H1 (cell line): ENCODE results near the gene INF2. TPM values are rescaled to one million over a fixed set of nuclear protein-coding genes. Genes with fewer than 3 reads are reported as not detected.

ENCODE experiments used
- CTCF ChIA-PET: fragments of 300-600 bp; sonication (Branson Sonifier 250); formaldehyde crosslinking; loops from one replicate; lab custom pipeline; 2021; ENCODE audit not compliant: partially characterized antibody; lab: Charles Lee
- POLR2A ChIA-PET: fragments of 300-600 bp; sonication (Branson Sonifier 250); formaldehyde crosslinking; loops from one replicate; lab custom pipeline; 2021; ENCODE audit warnings: inconsistent platforms; ENCODE audit not compliant: partially characterized antibody; lab: Charles Lee
- DNase-seq, 2 experiments: peaks; one replicate each; pipeline versions ENCODE4 v3.0.0 to v3.0.0-alpha.2; 2010 to 2022; ENCODE audit warnings: low spot score in 2 of 2, low read depth in 1 of 2, mixed read lengths in 1 of 2
- FAIRE-seq: peaks from 2 replicates; lab custom pipeline; 2011; peaks lifted over from hg19 to GRCh38; lab: Jason Lieb, UNC
- H2AFZ ChIP-seq: 2 replicates; pipeline ENCODE4 v1.8.1; 2012; ENCODE audit warnings: low read length, inconsistent platforms
- H2AK5ac ChIP-seq: 2 replicates; pipeline ENCODE4 v1.6.1; 2013; ENCODE audit warnings: low read depth, low read length
- H2BK120ac ChIP-seq: replicated peaks from 2 replicates; pipeline ENCODE3; 2013; ENCODE audit warnings: low read depth, low read length, inconsistent platforms
- H2BK12ac ChIP-seq: 2 replicates; pipeline ENCODE4 v1.6.1; 2013; ENCODE audit warnings: low read depth, low read length
- H2BK15ac ChIP-seq: 2 replicates; pipeline ENCODE4 v1.6.1; 2013; ENCODE audit warnings: low read length
- H2BK20ac ChIP-seq: 2 replicates; pipeline ENCODE4 v1.6.1; 2013; ENCODE audit warnings: low read length
- H2BK5ac ChIP-seq: 2 replicates; pipeline ENCODE4 v1.6.1; 2013; ENCODE audit warnings: low read depth, low read length
- H3K14ac ChIP-seq: 2 replicates; pipeline ENCODE4 v1.6.1; 2013; ENCODE audit warnings: inconsistent platforms; ENCODE audit not compliant: insufficient read length
- H3K18ac ChIP-seq: 2 replicates; pipeline ENCODE4 v1.6.1; 2013; ENCODE audit warnings: low read length; ENCODE audit errors: extremely low read depth
- H3K23ac ChIP-seq: 2 replicates; pipeline ENCODE4 v1.6.1; 2013; ENCODE audit warnings: inconsistent platforms; ENCODE audit not compliant: insufficient read length
- H3K23me2 ChIP-seq: 2 replicates; pipeline ENCODE4 v1.6.1; 2013; ENCODE audit warnings: low read depth, low read length
- H3K27ac ChIP-seq: 2 replicates; pipeline ENCODE4 v1.6.1; 2011; ENCODE audit warnings: low read depth, low read length, inconsistent platforms
- H3K27me3 ChIP-seq, 4 experiments: replicated peaks in 1 of 4; 1 replicate in 1 of 4; 2 replicates in 3 of 4; pipeline versions ENCODE4 v1.6.1 to v1.8.1; 2011 to 2013; ENCODE audit warnings: low read length in 3 of 4, mild to moderate bottlenecking in 3 of 4, inconsistent platforms in 2 of 4, mixed read lengths in 2 of 4, moderate library complexity in 1 of 4; ENCODE audit not compliant: control insufficient read depth in 3 of 4, insufficient read depth in 3 of 4; ENCODE audit errors: extremely low read depth in 1 of 4
- H3K36me3 ChIP-seq, 4 experiments: 2 replicates each; pipeline versions ENCODE4 v1.6.1 to v1.8.1; 2011 to 2013; ENCODE audit warnings: mild to moderate bottlenecking in 4 of 4, low read length in 3 of 4, moderate library complexity in 2 of 4, control low read depth in 1 of 4, inconsistent platforms in 1 of 4; ENCODE audit not compliant: insufficient read depth in 4 of 4, control insufficient read depth in 2 of 4
- H3K4ac ChIP-seq: replicated peaks from 2 replicates; pipeline ENCODE3; 2013; ENCODE audit warnings: low read length, low read depth, mixed read lengths, inconsistent platforms; ENCODE audit not compliant: insufficient read length
- H3K4me1 ChIP-seq, 4 experiments: replicated peaks in 1 of 4; 1 replicate in 1 of 4; 2 replicates in 3 of 4; pipeline versions ENCODE4 v1.6.1 to v1.8.1; 2011 to 2013; ENCODE audit warnings: low read length in 3 of 4, inconsistent platforms in 2 of 4, mixed read lengths in 1 of 4; ENCODE audit not compliant: insufficient read depth in 4 of 4, control insufficient read depth in 3 of 4
- H3K4me2 ChIP-seq, 2 experiments: 2 replicates each; pipeline versions ENCODE4 v1.6.1 to v1.8.1; 2011 to 2013; ENCODE audit warnings: low read depth in 2 of 2, low read length in 2 of 2, control low read depth in 1 of 2, inconsistent platforms in 1 of 2, mild to moderate bottlenecking in 1 of 2; ENCODE audit not compliant: insufficient read depth in 1 of 2
- H3K4me3 ChIP-seq, 4 experiments: fragments of 200-600, 300-600 bp in 1 of 4; sonication (generic), shearing (Covaris generic), sonication (Bioruptor Twin) in 1 of 4; 2 replicates each; pipeline versions ENCODE4 v1.5.1 to v1.8.1; 2011 to 2016; ENCODE audit warnings: low read length in 4 of 4, low read depth in 3 of 4, control low read depth in 2 of 4, inconsistent platforms in 2 of 4, mild to moderate bottlenecking in 2 of 4, mixed read lengths in 1 of 4, moderate library complexity in 1 of 4; ENCODE audit not compliant: insufficient read depth in 2 of 4; ENCODE audit errors: extremely low read depth in 1 of 4
- H3K56ac ChIP-seq: replicated peaks from 2 replicates; pipeline ENCODE3; 2013; ENCODE audit warnings: low read depth, mild to moderate bottlenecking, mixed read lengths, low read length, inconsistent platforms; ENCODE audit not compliant: insufficient read length
- H3K79me1 ChIP-seq: 2 replicates; pipeline ENCODE4 v1.6.1; 2013; ENCODE audit warnings: low read depth, low read length, control low read depth
- H3K79me2 ChIP-seq, 2 experiments: 2 replicates each; pipeline versions ENCODE4 v1.6.1 to v1.8.1; 2012 to 2013; ENCODE audit warnings: low read length in 2 of 2, mild to moderate bottlenecking in 2 of 2, inconsistent platforms in 1 of 2; ENCODE audit not compliant: insufficient read depth in 2 of 2, control insufficient read depth in 1 of 2
- H3K9ac ChIP-seq, 4 experiments: replicated peaks in 1 of 4; 1 replicate in 1 of 4; 2 replicates in 3 of 4; pipeline versions ENCODE4 v1.6.1 to v1.8.1; 2011 to 2013; ENCODE audit warnings: low read depth in 3 of 4, low read length in 3 of 4, control low read depth in 2 of 4, mild to moderate bottlenecking in 2 of 4, moderate library complexity in 2 of 4, inconsistent platforms in 1 of 4; ENCODE audit errors: extremely low read depth in 1 of 4
- H3K9me3 ChIP-seq, 2 experiments: 2 replicates each; pipeline versions ENCODE4 v1.6.1 to v1.8.1; 2012 to 2013; ENCODE audit warnings: mild to moderate bottlenecking in 2 of 2, moderate library complexity in 2 of 2, control low read depth in 1 of 2, inconsistent platforms in 1 of 2, low read depth in 1 of 2, low read length in 1 of 2, mixed read lengths in 1 of 2; ENCODE audit not compliant: insufficient read depth in 2 of 2
- H4K20me1 ChIP-seq, 2 experiments: replicated peaks in 1 of 2; 2 replicates each; pipeline versions ENCODE3 to v1.8.1; 2011 to 2013; ENCODE audit warnings: inconsistent platforms in 2 of 2, low read length in 2 of 2, mild to moderate bottlenecking in 1 of 2; ENCODE audit not compliant: insufficient read depth in 2 of 2, control insufficient read depth in 1 of 2
- H4K5ac ChIP-seq: 2 replicates; pipeline ENCODE4 v1.6.1; 2013; ENCODE audit warnings: low read length, low read depth, mixed read lengths, inconsistent platforms; ENCODE audit not compliant: insufficient read length
- H4K8ac ChIP-seq: 2 replicates; pipeline ENCODE4 v1.8.0; 2013; ENCODE audit warnings: mild to moderate bottlenecking, moderate library complexity, low read length, inconsistent platforms; ENCODE audit not compliant: insufficient read depth; ENCODE audit errors: extremely low read depth
- H4K91ac ChIP-seq: replicated peaks from 2 replicates; pipeline ENCODE3; 2013; ENCODE audit warnings: low read length, mixed read lengths, inconsistent platforms; ENCODE audit not compliant: insufficient read length
- CREB1 ChIP-seq: IDR thresholded peaks from 2 replicates; pipeline ENCODE4 v1.6.1; 2012; ENCODE audit warnings: inconsistent platforms
- CTBP2 ChIP-seq: IDR thresholded peaks from 2 replicates; pipeline ENCODE4 v1.7.0; 2011; ENCODE audit warnings: borderline replicate concordance, mild to moderate bottlenecking, moderate library complexity, mixed read lengths, low read length; ENCODE audit not compliant: insufficient read depth, insufficient read length
- GTF2F1 ChIP-seq: IDR thresholded peaks from 2 replicates; pipeline ENCODE4 v1.6.1; 2012; ENCODE audit warnings: low read depth, low read length, improper control_type of control experiment, borderline replicate concordance
- JUN ChIP-seq: IDR thresholded peaks from 2 replicates; pipeline ENCODE4 v1.6.1; 2011; ENCODE audit warnings: low read depth, mild to moderate bottlenecking, improper control_type of control experiment, low read length
- JUND ChIP-seq: IDR thresholded peaks from 2 replicates; pipeline ENCODE4 v1.6.1; 2011; ENCODE audit warnings: mild to moderate bottlenecking, improper control_type of control experiment, low read length
- NANOG ChIP-seq: IDR thresholded peaks from 2 replicates; pipeline ENCODE4 v1.6.1; 2011; ENCODE audit warnings: low read length, low read depth, mild to moderate bottlenecking, inconsistent platforms; ENCODE audit not compliant: insufficient read depth, poor library complexity, severe bottlenecking
- SAP30 ChIP-seq: fragments of 300-600 bp; sonication (generic); IDR thresholded peaks from 2 replicates; pipeline ENCODE4 v1.7.1; 2012; ENCODE audit warnings: low read length, moderate library complexity, mild to moderate bottlenecking, inconsistent platforms; ENCODE audit not compliant: insufficient read depth, insufficient replicate concordance
- SP4 ChIP-seq: IDR thresholded peaks from 2 replicates; pipeline ENCODE4 v1.6.1; 2012; ENCODE audit warnings: low read length, inconsistent platforms
- TBP ChIP-seq: IDR thresholded peaks from 2 replicates; pipeline ENCODE4 v1.6.1; 2011; ENCODE audit warnings: low read depth, low read length, improper control_type of control experiment
- TCF12 ChIP-seq: IDR thresholded peaks from 2 replicates; pipeline ENCODE4 v1.6.1; 2011; ENCODE audit warnings: low read depth, mild to moderate bottlenecking, low read length
- WGBS, 2 experiments: shearing (Covaris generic) in 1 of 2; methylation state at CpG; one replicate each; pipeline versions ENCODE4 v1.1.6 to v1.1.7; 2013 to 2015; ENCODE audit warnings: low lambda C conversion rate in 2 of 2, mixed read lengths in 2 of 2, inconsistent platforms in 1 of 2, low coverage in 1 of 2, missing lambda C conversion rate in 1 of 2; ENCODE audit not compliant: insufficient replicate concordance in 2 of 2, insufficient coverage in 1 of 2, insufficient read length in 1 of 2; ENCODE audit errors: extremely low coverage in 1 of 2, missing lambda C conversion rate in 1 of 2; 5-methylcytosine and 5-hydroxymethylcytosine counted together
- polyA plus RNA-seq, 7 experiments: library from polyadenylated mRNA; depleted of rRNA in 3 of 7; stranded (reverse) in 5 of 7; unstranded in 2 of 7; fragments of >200 nt in 5 of 7; fragments of 200-250 nt in 2 of 7; gene quantifications; 1 replicate in 5 of 7; 2 replicates in 1 of 7; 4 replicates in 1 of 7; pipeline versions ENCODE4 v1.2.1 to v1.2.3, GENCODE V29; 2011 to 2013; ENCODE audit warnings: missing spikeins in 2 of 7, mixed read lengths in 2 of 7
- total RNA-seq: library from RNA; stranded (reverse); fragmentation: NEBNext Ultra II Directional; extraction: Animal tissue kit (Norgen Biotek cat#: 25700); gene quantifications from 2 replicates; pipeline ENCODE4 v1.2.1, GENCODE V29; 2021
- TF ChIP-seq, protein P1 (sequence below): IDR thresholded peaks from 2 replicates; pipeline ENCODE4 v1.6.1; 2012; ENCODE audit warnings: inconsistent platforms

The INF2 gene
- total and polyA plus RNA-seq, 2 of the 8 experiments (the other 6 are each of a cell fraction or from before 2014, with no cell fraction given) = 29.1 to 59.5 TPM

- Histone ChIP-seq H4K91ac (no peak overlapping the region), H3K23me2 (no peaks in the 10 kb centered on the region), H3K4me3 (no peak overlapping the region), H3K56ac (no peak overlapping the region), H2BK20ac (0 out of 2 replicates have a peak overlapping the region, but pooled peaks have one; percentile 80), H3K14ac (no peak overlapping the region), H2BK120ac (no peak overlapping the region), H3K18ac (no peak overlapping the region), H3K9ac (no peak overlapping the region), H4K5ac (no peak overlapping the region), H3K27me3 (peaks cover 0 to 2% (median 0%) of the 10 kb centered on the region in 4 experiments; a peak in 2 of 7 replicates), H3K36me3 (peaks cover 0 to 4% (median 0%) of the 10 kb centered on the region in 4 experiments; a peak in 1 of 8 replicates)
- CTCF ChIA-PET = interaction anchor here (0.6 to 1.5 kb wide), 5 partner anchors 10 to 27 kb away, joined by 3 to 4 read pairs (median 3); no protein-coding TSS in a partner anchor
- TF ChIP-seq JUN = no peak
- TF ChIP-seq TCF12 = no peak
- TF ChIP-seq CTBP2 = no peak
- no peak for TF ChIP-seq CREB1
- no peak for TF ChIP-seq TBP
- no peak for TF ChIP-seq SP4
- TF ChIP-seq, protein P1, sequence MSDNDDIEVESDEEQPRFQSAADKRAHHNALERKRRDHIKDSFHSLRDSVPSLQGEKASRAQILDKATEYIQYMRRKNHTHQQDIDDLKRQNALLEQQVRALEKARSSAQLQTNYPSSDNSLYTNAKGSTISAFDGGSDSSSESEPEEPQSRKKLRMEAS = no peak
- TF ChIP-seq SAP30 = no peak
- TF ChIP-seq GTF2F1 = no peak
- TF ChIP-seq NANOG = no peak
- no peak for TF ChIP-seq JUND
- TF ChIP-seq, all 59 proteins: peak for 0
- no peak overlapping the region for H2BK15ac ChIP-seq
- no peak for DNase-seq
- peak overlapping the region; percentile 25; the same call in 1 of the 2 replicates for H4K8ac ChIP-seq
- peak overlapping the region; percentile 59 for H3K23ac ChIP-seq
- no peaks in the 10 kb centered on the region for H3K9me3 ChIP-seq
- H2BK5ac ChIP-seq = no peak overlapping the region
- no peaks in the 10 kb centered on the region for H3K79me2 ChIP-seq
- no peak overlapping the region for H3K27ac ChIP-seq
- no peak overlapping the region for H3K4ac ChIP-seq
- H3K4me1 ChIP-seq = no peaks in the 10 kb centered on the region; a peak in 1 of 7 replicates
- no peak overlapping the region for H2BK12ac ChIP-seq
- POLR2A ChIA-PET = no interaction called here
- H4K20me1 ChIP-seq = peaks cover 0 to 5% of the 10 kb centered on the region in 2 experiments
- no peaks in the 10 kb centered on the region for H3K79me1 ChIP-seq
- no peak overlapping the region for H2AK5ac ChIP-seq
- no peak overlapping the region for H2AFZ ChIP-seq
- WGBS, 2 experiments = 93% methylated on average over 29 of the region's 29 CpGs; no CpG with 5 or more reads in 1 of the 2 experiments
- no peak overlapping the region for H3K4me2 ChIP-seq
- no peak for FAIRE-seq
Observed at GRCh38 chr14:104739546-104740516, 50.4 kb downstream of the INF2 start.
